GM21619 (cell line): ENCODE measurements around the gene THSD8.
A peak's percentile ranks its signal among the peaks of the same experiment; 100 is the strongest.

ENCODE experiments used
- ATAC-seq: cut with Tn5 transposase; IDR thresholded peaks from one replicate; pipeline ENCODE4 v1.9.1; 2021; ENCODE audit not compliant: unreplicated experiment

Gene THSD8

DNA sequence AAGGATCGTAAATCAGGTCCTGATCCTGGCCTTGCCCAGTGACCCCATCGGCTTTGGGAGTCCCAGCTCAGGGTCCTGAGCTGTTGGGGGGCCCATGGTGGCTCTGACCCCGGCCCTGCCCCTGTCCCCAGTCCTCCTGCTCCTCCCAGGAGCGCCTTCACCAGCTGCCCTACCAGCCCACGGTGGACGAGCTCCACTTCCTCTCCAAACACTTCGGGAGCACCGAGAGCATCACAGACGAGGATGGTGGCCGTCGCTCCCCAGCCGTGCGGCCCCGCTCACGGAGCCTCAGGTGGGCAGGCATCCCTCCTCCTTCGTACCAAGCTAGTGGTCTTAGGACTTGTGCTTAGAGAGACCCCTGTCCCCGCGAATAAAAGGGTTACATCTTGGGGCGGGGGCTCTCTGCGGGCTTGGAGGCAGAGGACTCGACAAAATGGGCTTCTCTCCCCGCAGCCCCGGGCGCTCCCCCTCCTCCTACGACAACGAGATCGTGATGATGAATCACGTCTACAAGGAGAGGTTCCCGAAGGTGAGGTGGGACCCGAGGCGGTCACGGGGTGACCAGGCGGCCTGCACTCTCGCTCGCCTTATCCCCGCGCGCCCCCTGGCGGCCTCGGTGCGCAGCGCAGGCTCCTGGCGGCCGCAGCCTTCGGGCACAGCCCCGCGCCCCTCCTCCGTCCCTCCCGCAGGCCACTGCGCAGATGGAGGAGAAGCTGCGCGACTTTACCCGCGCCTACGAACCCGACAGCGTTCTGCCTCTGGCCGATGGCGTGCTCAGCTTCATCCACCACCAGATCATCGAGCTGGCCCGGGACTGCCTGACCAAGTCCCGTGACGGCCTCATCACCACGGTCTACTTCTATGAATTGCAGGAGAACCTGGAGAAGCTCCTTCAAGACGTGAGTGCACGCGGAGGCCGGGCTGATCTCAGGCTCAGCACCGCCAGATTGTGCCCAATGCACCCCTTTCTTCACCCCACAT lies 45.6 kb downstream of the THSD8 start:
- ATAC-seq: peak; percentile 58
